ENCODE measurements around the gene TBX4.

The TBX4 gene

GRCh38 chr17:61456688-61457225, 4.5 kb downstream of the TBX4 start:
- no peak overlapping the region for H3K27ac ChIP-seq
- TF ChIP-seq CTCF (IDR thresholded peaks at IDR 0.05), result no peak
- peak; percentile 35 for DNase-seq (ENCODE audit: low spot score)
- H3K4me3 ChIP-seq, result peak overlapping the region; percentile 61

GRCh38 chr17:61457226-61457983, 5.2 kb downstream of the TBX4 start:
- peak; percentile 58 for DNase-seq (ENCODE audit: low spot score)
- TF ChIP-seq CTCF (IDR thresholded peaks at IDR 0.05), result no peak
- no peak overlapping the region for H3K27ac ChIP-seq
- H3K4me3 ChIP-seq, result peak overlapping the region; percentile 61

DNA sequence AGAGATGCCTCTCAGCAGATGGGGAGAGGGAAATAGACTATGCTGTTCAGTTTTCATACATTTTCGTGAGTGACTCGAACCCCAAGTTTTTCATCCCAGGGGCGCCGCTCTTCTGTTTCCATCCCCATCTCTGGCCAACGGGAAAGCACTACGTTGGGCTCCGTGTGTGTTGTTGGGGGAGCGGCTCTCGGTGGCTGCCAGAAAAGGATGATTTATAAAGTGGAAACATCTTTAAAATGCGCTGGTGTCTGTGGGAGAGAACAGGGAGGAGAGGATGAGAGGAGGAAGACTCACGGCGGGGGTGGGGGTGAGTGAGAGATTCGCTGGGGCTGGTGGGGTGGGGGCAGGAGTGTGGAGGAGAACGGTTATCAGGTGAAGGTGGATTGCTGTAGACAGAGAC, 5.8 kb downstream of the TBX4 start:
- peak overlapping the region; percentile 61 for H3K4me3 ChIP-seq
- no peak for DNase-seq (ENCODE audit: low spot score)
- no peak for TF ChIP-seq CTCF (IDR thresholded peaks at IDR 0.05)
- H3K27ac ChIP-seq, result no peak overlapping the region

DNA sequence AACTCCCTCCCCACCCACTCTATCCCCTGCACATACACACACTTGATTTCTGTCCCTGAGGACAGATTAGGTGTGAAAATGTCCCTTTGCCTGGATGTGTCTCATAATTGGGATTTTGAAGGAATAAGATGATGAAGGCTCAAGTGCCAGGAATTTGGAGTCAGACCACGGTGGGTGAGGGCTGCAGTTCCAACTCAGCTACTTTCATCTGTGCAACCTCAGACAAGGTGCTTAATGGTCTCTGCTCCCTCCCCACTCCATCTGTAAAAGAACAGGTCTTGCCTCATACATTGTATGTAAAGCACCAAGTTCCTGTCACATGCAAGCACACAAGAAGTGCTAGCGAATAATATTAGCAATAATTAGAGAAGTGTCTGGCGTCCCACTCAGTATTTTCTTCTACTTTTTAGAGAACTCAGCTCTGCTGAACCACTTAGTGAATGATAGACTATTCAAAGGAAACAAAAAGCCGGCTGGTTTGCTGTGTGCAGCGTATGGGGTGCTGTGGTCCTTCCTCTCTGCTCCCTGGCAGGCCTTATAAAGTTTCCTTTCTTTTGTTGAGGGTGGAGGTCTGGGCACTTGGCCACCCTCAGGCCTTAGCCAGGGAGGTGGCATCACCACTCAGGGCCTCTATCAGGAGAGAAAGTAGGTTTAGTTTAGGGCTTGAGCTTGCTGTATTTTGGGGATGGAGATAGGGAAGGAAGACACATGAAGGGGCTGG, 6.4 kb downstream of the TBX4 start:
- peak; percentile 58 for DNase-seq (ENCODE audit: low spot score)
- H3K27ac ChIP-seq, result no peak overlapping the region

GRCh38 chr17:61459142-61459809, 7.1 kb downstream of the TBX4 start:
- TF ChIP-seq CTCF (IDR thresholded peaks at IDR 0.05), result no peak
- Histone ChIP-seq H3K27ac (no peak overlapping the region), H3K4me3 (no peak overlapping the region)
- no peak for DNase-seq (ENCODE audit: low spot score)

More for the DNA sequence above, 6.4 kb downstream of the TBX4 start:
- H3K4me3 ChIP-seq, result no peak overlapping the region
- no peak for TF ChIP-seq CTCF (IDR thresholded peaks at IDR 0.05)

DNA sequence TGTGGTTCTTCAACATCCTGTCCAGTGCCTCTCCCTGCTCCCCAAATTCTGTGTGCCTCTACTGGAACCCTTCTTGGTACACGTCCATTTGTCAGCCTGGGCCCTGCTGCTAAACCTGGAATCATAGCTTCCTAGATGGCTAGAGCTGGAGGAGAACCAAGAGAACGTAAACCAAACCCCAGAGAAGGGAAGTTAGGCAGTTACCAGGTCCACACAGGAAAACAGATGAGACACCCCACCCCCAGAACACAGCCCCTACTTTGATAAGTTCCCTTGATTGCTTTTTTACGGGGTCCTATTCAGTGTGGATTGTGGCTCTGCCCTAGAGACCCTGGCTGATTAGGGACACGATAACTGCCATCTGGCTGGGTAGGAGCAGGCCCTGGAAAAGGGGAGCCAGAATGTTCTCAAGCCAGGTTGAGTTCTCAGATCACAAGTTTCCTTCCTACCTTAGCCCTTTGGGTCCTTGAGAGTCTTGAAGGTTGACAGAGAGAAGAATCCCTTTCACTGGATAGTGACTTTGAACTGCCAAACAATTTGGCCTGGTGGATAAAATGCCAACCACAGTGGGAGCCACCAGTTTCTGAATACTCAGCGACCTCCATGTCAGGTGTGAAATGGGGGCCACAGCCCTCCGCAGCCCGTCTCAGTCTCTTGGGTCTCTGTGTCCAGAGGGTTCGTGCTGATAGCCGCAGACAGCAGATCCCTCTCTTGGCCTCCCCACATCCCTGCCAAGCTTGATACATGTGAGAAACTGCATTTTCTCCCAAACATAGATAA, 7.9 kb downstream of the TBX4 start:
- DNase-seq (ENCODE audit: low spot score), result peak; percentile 55
- H3K27ac ChIP-seq, result no peak overlapping the region
- no peak overlapping the region for H3K4me3 ChIP-seq
- no peak for TF ChIP-seq CTCF (IDR thresholded peaks at IDR 0.05)

All from coronary artery (tissue), 2 donors.